MM.1S (cell line): ENCODE data around the gene LMX1B.

Experiments
- DNase-seq: peaks from one replicate; pipeline ENCODE4 v3.0.0-alpha.2; 2015
- H2AFZ ChIP-seq: fragments of 300-600 bp; sonication (generic); 2 replicates; pipeline ENCODE4 v1.6.0; 2016; ENCODE audit warnings: antibody characterized with exemption, low read length
- H3F3A ChIP-seq: fragments of 300-600 bp; sonication (generic); 2 replicates; pipeline ENCODE4 v1.6.1; 2016; ENCODE audit warnings: mild to moderate bottlenecking, antibody characterized with exemption, low read length, moderate library complexity, mixed read lengths; ENCODE audit not compliant: insufficient read depth
- H3K27ac ChIP-seq: fragments of 300-600 bp; sonication (generic); 2 replicates; pipeline ENCODE4 v1.5.1; 2016; ENCODE audit warnings: mild to moderate bottlenecking, low read length
- H3K27me3 ChIP-seq: fragments of 300-600 bp; sonication (generic); replicated peaks from 2 replicates; pipeline ENCODE4 v1.6.0; 2016; ENCODE audit warnings: low read length; ENCODE audit not compliant: insufficient read depth
- H3K36me3 ChIP-seq: fragments of 300-600 bp; sonication (generic); replicated peaks from 2 replicates; pipeline ENCODE4 v1.6.1; 2016; ENCODE audit warnings: mild to moderate bottlenecking, low read length, mixed read lengths; ENCODE audit not compliant: insufficient read depth
- H3K4me1 ChIP-seq: fragments of 300-600 bp; sonication (generic); 2 replicates; pipeline ENCODE4 v1.6.1; 2016; ENCODE audit warnings: low read length, mixed read lengths
- H3K4me2 ChIP-seq: fragments of 300-600 bp; sonication (generic); 2 replicates; pipeline ENCODE4 v1.6.0; 2016; ENCODE audit warnings: low read depth, low read length
- H3K4me3 ChIP-seq: fragments of 300-600 bp; sonication (generic); 2 replicates; pipeline ENCODE4 v1.5.1; 2016; ENCODE audit warnings: low read length, mixed read lengths
- H3K79me2 ChIP-seq: fragments of 300-600 bp; sonication (generic); 2 replicates; pipeline ENCODE4 v1.6.1; 2016; ENCODE audit warnings: mixed run types, low read length, mixed read lengths
- H3K9ac ChIP-seq: fragments of 300-600 bp; sonication (generic); 2 replicates; pipeline ENCODE4 v1.6.1; 2016; ENCODE audit warnings: low read length, mixed read lengths
- H3K9me2 ChIP-seq: fragments of 300-600 bp; sonication (generic); replicated peaks from 2 replicates; pipeline ENCODE4 v1.6.1; 2016; ENCODE audit warnings: mild to moderate bottlenecking, low read length, mixed read lengths; ENCODE audit not compliant: insufficient read depth
- H3K9me3 ChIP-seq: fragments of 300-600 bp; sonication (generic); replicated peaks from 2 replicates; pipeline ENCODE4 v1.6.1; 2016; ENCODE audit warnings: mild to moderate bottlenecking, low read length, mixed read lengths; ENCODE audit not compliant: insufficient read depth
- H4K20me1 ChIP-seq: fragments of 300-600 bp; sonication (generic); 2 replicates; pipeline ENCODE4 v1.6.1; 2016; ENCODE audit warnings: mild to moderate bottlenecking, low read length, moderate library complexity, mixed read lengths; ENCODE audit not compliant: insufficient read depth
- CTCF ChIP-seq: fragments of 300-600 bp; sonication (generic); IDR thresholded peaks from 2 replicates; pipeline ENCODE4 v1.5.1; 2016; ENCODE audit warnings: antibody characterized with exemption, low read length, mixed read lengths
- EZH2 ChIP-seq: fragments of 300-600 bp; sonication (generic); optimal IDR thresholded peaks from 2 replicates; pipeline ENCODE3; 2017; ENCODE audit warnings: low read depth, mild to moderate bottlenecking, antibody characterized with exemption, low read length, mixed read lengths
- EZH2phosphoT487 ChIP-seq: fragments of 300-600 bp; sonication (generic); IDR thresholded peaks from 2 replicates; pipeline ENCODE4 v1.6.1; 2018; ENCODE audit warnings: antibody characterized with exemption, low read length

The LMX1B gene

GRCh38 chr9:126636983-126637798 is 23.5 kb downstream of the LMX1B start:
- Histone ChIP-seq H3K27ac (no peak overlapping the region), H3F3A (no peaks in the 10 kb centered on the region), H3K4me2 (no peak overlapping the region), H3K9ac (no peak overlapping the region), H3K9me2 (no peaks in the 10 kb centered on the region), H3K4me3 (no peak overlapping the region), H3K79me2 (no peaks in the 10 kb centered on the region), H3K9me3 (no peaks in the 10 kb centered on the region), H3K4me1 (no peaks in the 10 kb centered on the region), H3K27me3 (peaks cover 100% of the 10 kb centered on the region), H2AFZ (no peak overlapping the region), H4K20me1 (no peaks in the 10 kb centered on the region), H3K36me3 (no peaks in the 10 kb centered on the region)
- DNase-seq: no peak
- TF ChIP-seq CTCF (no peak), EZH2phosphoT487 (no peak), EZH2 (no peak)

- no peak overlapping the region for H3K9ac ChIP-seq
- H3K9me3 ChIP-seq: no peaks in the 10 kb centered on the region
- no peak overlapping the region for H3K4me2 ChIP-seq
- no peak for DNase-seq
- no peak for TF ChIP-seq EZH2
- TF ChIP-seq EZH2phosphoT487: 0 out of 2 replicates have a peak, but pooled peaks have one; percentile 39
- H4K20me1 ChIP-seq: no peaks in the 10 kb centered on the region
- no peak overlapping the region for H3K4me3 ChIP-seq
- H3K36me3 ChIP-seq: no peaks in the 10 kb centered on the region
- no peaks in the 10 kb centered on the region for H3K9me2 ChIP-seq
- H2AFZ ChIP-seq: no peak overlapping the region
- H3F3A ChIP-seq: no peaks in the 10 kb centered on the region
- no peaks in the 10 kb centered on the region for H3K4me1 ChIP-seq
- H3K79me2 ChIP-seq: no peaks in the 10 kb centered on the region
- H3K27ac ChIP-seq: no peak overlapping the region
- H3K27me3 ChIP-seq: peaks cover 100% of the 10 kb centered on the region
These were observed 24.9 kb downstream of the LMX1B start for GRCh38 chr9:126638571-126639132.

GRCh38 chr9:126639318-126640000 is 25.7 kb downstream of the LMX1B start:
- TF ChIP-seq CTCF (no peak), EZH2phosphoT487 (no peak), EZH2 (no peak)
- Histone ChIP-seq H3K79me2 (no peaks in the 10 kb centered on the region), H3K27me3 (peaks cover 100% of the 10 kb centered on the region), H3F3A (no peaks in the 10 kb centered on the region), H3K9ac (no peak overlapping the region), H3K27ac (no peak overlapping the region), H3K4me2 (no peak overlapping the region), H3K9me2 (no peaks in the 10 kb centered on the region), H3K4me3 (no peak overlapping the region), H2AFZ (no peak overlapping the region), H3K9me3 (no peaks in the 10 kb centered on the region), H3K4me1 (no peaks in the 10 kb centered on the region), H4K20me1 (no peaks in the 10 kb centered on the region), H3K36me3 (no peaks in the 10 kb centered on the region)
- no peak for DNase-seq
